OCI-LY7 (cell line): ENCODE data around the gene IRAK1. TPM values are rescaled to one million over a fixed set of nuclear protein-coding genes. Genes with fewer than 3 reads are reported as not detected.

Source experiments
- BruUV-seq: library from RNA; stranded (reverse); fragments of 400-500 nt; replicated peaks from 2 replicates; lab custom pipeline; 2021; lab: Mats Ljungman, UMichigan
- CTCF ChIA-PET: fragments of 300-600 bp; sonication (Branson Sonifier 250); formaldehyde crosslinking; loops from one replicate; lab custom pipeline; 2022; ENCODE audit warnings: antibody characterized with exemption; ENCODE audit not compliant: unreplicated experiment; lab: Charles Lee
- POLR2A ChIA-PET: fragments of 300-600 bp; sonication (Branson Sonifier 250); formaldehyde crosslinking; loops from one replicate; lab custom pipeline; 2022; ENCODE audit warnings: antibody characterized with exemption; lab: Charles Lee
- DNase-seq: peaks from one replicate; pipeline ENCODE4 v3.0.0-alpha.2; 2015; ENCODE audit warnings: low spot score
- H2AFZ ChIP-seq: fragments of 200-600 bp; sonication (generic), shearing (Covaris generic); 2 replicates; pipeline ENCODE4 v1.6.1; 2014; ENCODE audit warnings: mild to moderate bottlenecking, antibody characterized with exemption, low read length, moderate library complexity
- H3K27ac ChIP-seq: fragments of 200-600 bp; sonication (generic); 2 replicates; pipeline ENCODE4 v1.5.1; 2014; ENCODE audit warnings: mixed run types, low read depth, mild to moderate bottlenecking, moderate library complexity, low read length, inconsistent platforms; ENCODE audit not compliant: poor library complexity, severe bottlenecking
- H3K36me3 ChIP-seq: fragments of 200-600 bp; sonication (generic); 2 replicates; pipeline ENCODE4 v1.6.1; 2014; ENCODE audit warnings: mild to moderate bottlenecking, antibody characterized with exemption, low read length, moderate library complexity, mixed read lengths; ENCODE audit not compliant: insufficient read depth
- H3K4me1 ChIP-seq: fragments of 200-600 bp; sonication (generic); 2 replicates; pipeline ENCODE4 v1.5.1; 2014; ENCODE audit warnings: mild to moderate bottlenecking, low read length; ENCODE audit not compliant: insufficient read depth, poor library complexity, severe bottlenecking
- H3K4me2 ChIP-seq: fragments of 200-600 bp; sonication (generic); 2 replicates; pipeline ENCODE4 v1.6.1; 2014; ENCODE audit warnings: mild to moderate bottlenecking, low read length
- H3K4me3 ChIP-seq: fragments of 200-600 bp; sonication (generic); 2 replicates; pipeline ENCODE4 v1.5.1; 2014; ENCODE audit warnings: mild to moderate bottlenecking, low read depth, low read length; ENCODE audit not compliant: poor library complexity, severe bottlenecking
- H3K79me2 ChIP-seq: fragments of 200-600 bp; sonication (generic); 2 replicates; pipeline ENCODE4 v1.6.1; 2016; ENCODE audit warnings: low read depth, mild to moderate bottlenecking, low read length, moderate library complexity, mixed read lengths; ENCODE audit not compliant: insufficient read depth
- H3K9me2 ChIP-seq: fragments of 200-600 bp; sonication (generic); 2 replicates; pipeline ENCODE4 v1.6.1; 2016; ENCODE audit warnings: mild to moderate bottlenecking, low read length, mixed read lengths; ENCODE audit not compliant: insufficient read depth
- H3K9me3 ChIP-seq: fragments of 200-600 bp; sonication (generic); 2 replicates; pipeline ENCODE4 v1.6.1; 2014; ENCODE audit warnings: mild to moderate bottlenecking, mixed run types, low read length, mixed read lengths
- H4K20me1 ChIP-seq: fragments of 200-600 bp; sonication (generic); 2 replicates; pipeline ENCODE4 v1.6.1; 2014; ENCODE audit warnings: mild to moderate bottlenecking, antibody characterized with exemption, low read length, moderate library complexity, mixed read lengths; ENCODE audit not compliant: insufficient read depth
- CTCF ChIP-seq: fragments of 200-600 bp; sonication (generic); conservative IDR thresholded peaks from 2 replicates; pipeline ENCODE4 v1.5.1; 2014; ENCODE audit warnings: mild to moderate bottlenecking, antibody characterized with exemption, low read length, moderate library complexity, mixed read lengths
- EZH2phosphoT487 ChIP-seq: fragments of 200-600 bp; sonication (generic); IDR thresholded peaks from 2 replicates; pipeline ENCODE4 v1.6.1; 2018; ENCODE audit warnings: low read depth, borderline replicate concordance, mild to moderate bottlenecking, mixed run types, antibody characterized with exemption, low read length, moderate library complexity, mixed read lengths
- intact Hi-C: fragments of 100-400 bp; cut with micrococcal nuclease; formaldehyde crosslinking; loops from one replicate; pipeline ENCODE4 v1.10.0; 2022; ENCODE audit not compliant: unreplicated experiment
- total RNA-seq, 2 experiments: library from RNA; depleted of rRNA in 1 of 2; stranded (reverse); fragments of >200 nt in 1 of 2; shearing (Covaris generic) in 1 of 2; gene quantifications; 2 replicates each; pipeline ENCODE4 v1.2.3, GENCODE V29; 2014 to 2022

Gene IRAK1
- total RNA-seq, 2 experiments from 2014 or later: 75.5 to 136 TPM

- H3K79me2 ChIP-seq: peaks cover 6% of the 10 kb centered on the region; the same call in 1 of the 2 replicates
- no TSS peak for BruUV-seq
- POLR2A ChIA-PET: no interaction called here
Measured at GRCh38 chrX:154016366-154017076, 3.2 kb downstream of the IRAK1 start.

GRCh38 chrX:154015581-154016264 lies 4.0 kb downstream of the IRAK1 start:
- Histone ChIP-seq H3K9me3 (no peaks in the 10 kb centered on the region), H3K9me2 (no peaks in the 10 kb centered on the region), H3K79me2 (peaks cover under 1% of the 10 kb centered on the region; the same call in 1 of the 2 replicates), H2AFZ (no peak overlapping the region), H3K4me1 (peaks cover 11% of the 10 kb centered on the region), H3K4me2 (no peak overlapping the region), H4K20me1 (no peaks in the 10 kb centered on the region), H3K27ac (no peak overlapping the region), H3K4me3 (no peak overlapping the region), H3K36me3 (peaks cover 68% of the 10 kb centered on the region)
- intact Hi-C loops: no loop called here
- CTCF ChIA-PET: no interaction called here
- POLR2A ChIA-PET: no interaction called here
- no TSS peak for BruUV-seq
- TF ChIP-seq EZH2phosphoT487 (no peak), CTCF (no peak)
- no peak for DNase-seq

More at GRCh38 chrX:154016366-154017076, 3.2 kb downstream of the IRAK1 start:
- H3K4me2 ChIP-seq: no peak overlapping the region
- CTCF ChIA-PET: no interaction called here
- peaks cover 60% of the 10 kb centered on the region for H3K36me3 ChIP-seq
- H3K9me3 ChIP-seq: no peaks in the 10 kb centered on the region
- no peak overlapping the region for H3K4me3 ChIP-seq
- no peak for DNase-seq
- intact Hi-C loops: no loop called here
- H2AFZ ChIP-seq: no peak overlapping the region
- TF ChIP-seq CTCF (no peak), EZH2phosphoT487 (no peak)
- H3K27ac ChIP-seq: no peak overlapping the region
- H3K4me1 ChIP-seq: peaks cover 19% of the 10 kb centered on the region
- H3K9me2 ChIP-seq: no peaks in the 10 kb centered on the region; the same call in 1 of the 2 replicates
- no peaks in the 10 kb centered on the region for H4K20me1 ChIP-seq
